ENCODE measurements around the gene TNPO2.

The TNPO2 gene

GRCh38 chr19:12767150-12767549 is 43.4 kb upstream of the TNPO2 start:
- no peak overlapping the region for H3K4me3 ChIP-seq (ENCODE audit: low read depth, low read length)
- TF ChIP-seq CTCF (IDR thresholded peaks at IDR 0.05; ENCODE audit: insufficient read depth, low read length, missing control alignments), result no peak
- ChIA-PET CTCF (interaction anchor here (1.9 to 29.3 kb wide), 6 partner anchors 9 to 113 kb away, joined by 7 to 1565 read pairs (median 368); partner anchors contain the start of genes BEST2, GET3, HOOK2 and JUNB), POLR2A (interaction anchor here (2.2 kb wide), 1 partner anchor 25 kb away, joined by 51 read pairs; the partner anchor contains the start of gene JUNB)
- DNase-seq (ENCODE audit: low read depth, low spot score), result no peak

- peak; percentile 99 for TF ChIP-seq CTCF (IDR thresholded peaks at IDR 0.05; ENCODE audit: insufficient read depth, low read length, missing control alignments)
- ChIA-PET POLR2A (interaction anchor here (0.6 to 2.2 kb wide), 6 partner anchors 8 to 1032 kb away, joined by 3 to 51 read pairs (median 5); partner anchors contain the start of gene JUNB), CTCF (interaction anchor here (0.6 to 29.3 kb wide), 32 partner anchors 10 to 199 kb away, joined by 3 to 1565 read pairs (median 5); partner anchors contain the start of genes BEST2, GET3, HOOK2 and JUNB)
- H3K4me3 ChIP-seq (ENCODE audit: low read depth, low read length), result peak overlapping the region; percentile 68
- no peak for DNase-seq (ENCODE audit: low read depth, low spot score)
Observed at GRCh38 chr19:12766051-12766521, 42.4 kb upstream of the TNPO2 start.

GRCh38 chr19:12764698-12765097 is 41.0 kb upstream of the TNPO2 start:
- DNase-seq (ENCODE audit: low read depth, low spot score), result no peak
- no peak overlapping the region for H3K4me3 ChIP-seq (ENCODE audit: low read depth, low read length)
- TF ChIP-seq CTCF (IDR thresholded peaks at IDR 0.05; ENCODE audit: insufficient read depth, low read length, missing control alignments), result no peak
- ChIA-PET POLR2A (interaction anchor here (0.6 to 1.3 kb wide), 2 partner anchors 27 to 28 kb away, joined by 3 read pairs; partner anchors contain the start of gene JUNB), CTCF (interaction anchor here (0.9 to 29.3 kb wide), 14 partner anchors 12 to 201 kb away, joined by 3 to 1565 read pairs (median 8); partner anchors contain the start of genes BEST2, GET3, HOOK2 and JUNB)

GRCh38 chr19:12763100-12763499 is 39.4 kb upstream of the TNPO2 start:
- H3K4me3 ChIP-seq (ENCODE audit: low read depth, low read length), result no peak overlapping the region
- ChIA-PET POLR2A (interaction anchor here (0.6 to 1.0 kb wide), 2 partner anchors 26 to 28 kb away, joined by 3 read pairs; partner anchors contain the start of genes GET3 and JUNB), CTCF (interaction anchor here (0.6 to 29.3 kb wide), 10 partner anchors 13 to 117 kb away, joined by 3 to 1565 read pairs (median 5); partner anchors contain the start of genes BEST2, GET3, HOOK2 and JUNB)
- no peak for TF ChIP-seq CTCF (IDR thresholded peaks at IDR 0.05; ENCODE audit: insufficient read depth, low read length, missing control alignments)
- no peak for DNase-seq (ENCODE audit: low read depth, low spot score)

GRCh38 chr19:12759686-12760085 is 36.0 kb upstream of the TNPO2 start:
- no peak overlapping the region for H3K4me3 ChIP-seq (ENCODE audit: low read depth, low read length)
- ChIA-PET POLR2A (interaction anchor here (1.2 to 2.1 kb wide), 3 partner anchors 32 to 87 kb away, joined by 3 to 9 read pairs (median 3); partner anchors contain the start of gene JUNB), CTCF (interaction anchor here (0.6 to 31.4 kb wide), 25 partner anchors 3 to 206 kb away, joined by 3 to 1565 read pairs (median 5); partner anchors contain the start of genes BEST2, FBXW9, GET3 and HOOK2)
- no peak for TF ChIP-seq CTCF (IDR thresholded peaks at IDR 0.05; ENCODE audit: insufficient read depth, low read length, missing control alignments)
- DNase-seq (ENCODE audit: low read depth, low spot score), result no peak
